HepG2 (cell line): ENCODE data around the gene MRM2. TPM values are rescaled to one million over a fixed set of nuclear protein-coding genes. Genes with fewer than 3 reads are reported as not detected.
A peak's percentile ranks its signal among the peaks of the same experiment; 100 is the strongest.

ENCODE experiments used
- ATAC-seq: fragments of 200-7000 bp; cut with Tn5 transposase; 3 replicates; pipeline ENCODE4 v1.9.1; 2020; ENCODE audit warnings: mild to moderate bottlenecking, moderate library complexity
- BruUV-seq: library from RNA; stranded (reverse); fragments of 400-500 nt; replicated peaks from 2 replicates; lab custom pipeline; 2021; lab: Mats Ljungman, UMichigan
- CTCF ChIA-PET: fragments of 300-600 bp; formaldehyde crosslinking; extraction: SDS; loops from one replicate; lab custom pipeline; 2021; ENCODE audit warnings: low total read pairs, inconsistent platforms, low intra/inter-chr PET ratio; lab: Yijun Ruan, JAX
- POLR2A ChIA-PET: fragments of 350-600 bp; sonication (Branson Sonifier 250); formaldehyde crosslinking; loops from one replicate; lab custom pipeline; 2020; ENCODE audit warnings: antibody characterized with exemption, inconsistent platforms; lab: Yijun Ruan, JAX
- DNase-seq: peaks from one replicate; pipeline ENCODE4 v3.0.0-alpha.2; 2015; ENCODE audit warnings: low spot score
- FAIRE-seq: peaks from 3 replicates; lab custom pipeline; 2011; peaks lifted over from hg19 to GRCh38; lab: Jason Lieb, UNC
- H2AFZ ChIP-seq: one replicate; pipeline ENCODE4 v1.6.1; 2011; ENCODE audit warnings: low read length, inconsistent platforms
- H3K27ac ChIP-seq: fragments of 300-600 bp; 3 replicates; pipeline ENCODE4 v1.8.0; 2011; ENCODE audit warnings: mixed run types, mild to moderate bottlenecking, mixed read lengths, low read length, inconsistent platforms; ENCODE audit not compliant: insufficient read depth; ENCODE audit errors: extremely low read length
- H3K27me3 ChIP-seq, 2 experiments: fragments of 200-600 bp in 1 of 2; 2 replicates in 1 of 2; 3 replicates in 1 of 2; pipeline versions ENCODE4 v1.6.0 to v1.8.0; 2011; ENCODE audit warnings: low read length in 2 of 2, mild to moderate bottlenecking in 2 of 2, moderate library complexity in 2 of 2, inconsistent platforms in 1 of 2; ENCODE audit not compliant: insufficient read depth in 2 of 2, control insufficient read depth in 1 of 2
- H3K36me3 ChIP-seq, 2 experiments: fragments of 200-600 bp in 1 of 2; replicated peaks in 1 of 2; 2 replicates in 1 of 2; 3 replicates in 1 of 2; pipeline versions ENCODE4 v1.5.1 to v1.8.0; 2011; ENCODE audit warnings: low read length in 2 of 2, inconsistent platforms in 1 of 2; ENCODE audit not compliant: insufficient read depth in 2 of 2, control insufficient read depth in 1 of 2
- H3K4me1 ChIP-seq: 2 replicates; pipeline ENCODE4 v1.5.1; 2012; ENCODE audit warnings: low read length, inconsistent platforms; ENCODE audit not compliant: insufficient read depth
- H3K4me2 ChIP-seq: 2 replicates; pipeline ENCODE4 v1.6.0; 2011; ENCODE audit warnings: low read depth, low read length, inconsistent platforms
- H3K4me3 ChIP-seq, 3 experiments: fragments of 200-600 bp in 1 of 3; sonication (generic), shearing (Covaris generic) in 1 of 3; replicated peaks in 1 of 3; 2 replicates each; pipeline ENCODE4 v1.5.1; 2011 to 2016; ENCODE audit warnings: low read length in 3 of 3, inconsistent platforms in 2 of 3, low read depth in 2 of 3, mild to moderate bottlenecking in 2 of 3, control low read depth in 1 of 3, mixed read lengths in 1 of 3; ENCODE audit not compliant: insufficient read depth in 1 of 3
- H3K79me2 ChIP-seq: one replicate; pipeline ENCODE4 v1.6.1; 2011; ENCODE audit warnings: low read length, inconsistent platforms; ENCODE audit not compliant: insufficient read depth
- H3K9ac ChIP-seq: 2 replicates; pipeline ENCODE4 v1.6.0; 2011; ENCODE audit warnings: mild to moderate bottlenecking, low read depth, low read length, inconsistent platforms; ENCODE audit not compliant: insufficient read depth
- H3K9me3 ChIP-seq: 2 replicates; pipeline ENCODE4 v1.5.1; 2012; ENCODE audit warnings: mild to moderate bottlenecking, low read length
- H4K20me1 ChIP-seq: 2 replicates; pipeline ENCODE4 v1.6.0; 2011; ENCODE audit warnings: inconsistent platforms, mild to moderate bottlenecking, low read length, moderate library complexity; ENCODE audit not compliant: insufficient read depth
- FLYWCH1 ChIP-seq: sonication (generic); formaldehyde crosslinking; IDR thresholded peaks from 2 replicates; pipeline ENCODE4 v1.8.1; 2023; ENCODE audit warnings: mild to moderate bottlenecking, missing genetic modification reagents
- JARID2 ChIP-seq: sonication (generic); formaldehyde crosslinking; IDR thresholded peaks from 2 replicates; pipeline ENCODE4 v1.8.1; 2023; ENCODE audit warnings: missing genetic modification reagents, inconsistent platforms; ENCODE audit not compliant: insufficient replicate concordance
- JUNB ChIP-seq: sonication (generic); formaldehyde crosslinking; IDR thresholded peaks from 2 replicates; pipeline ENCODE4 v1.8.0; 2022; ENCODE audit warnings: missing genetic modification reagents, mild to moderate bottlenecking, borderline replicate concordance
- KLF11 ChIP-seq: IDR thresholded peaks from 2 replicates; pipeline ENCODE4 v1.6.1; 2016; ENCODE audit warnings: missing compliant biosample characterization
- NCOA2 ChIP-seq: sonication (generic); formaldehyde crosslinking; IDR thresholded peaks from 2 replicates; pipeline ENCODE4 v1.8.0; 2022; ENCODE audit warnings: inconsistent platforms
- NFATC3 ChIP-seq: sonication (generic); formaldehyde crosslinking; IDR thresholded peaks from 2 replicates; pipeline ENCODE4 v1.5.1; 2020; ENCODE audit warnings: mild to moderate bottlenecking, missing genetic modification reagents
- NPAS2 ChIP-seq: sonication (generic); formaldehyde crosslinking; IDR thresholded peaks from 2 replicates; pipeline ENCODE4 v1.8.0; 2022; ENCODE audit warnings: mild to moderate bottlenecking, missing genetic modification reagents, borderline replicate concordance
- PHF8 ChIP-seq: sonication (generic); formaldehyde crosslinking; IDR thresholded peaks from 2 replicates; pipeline ENCODE4 v1.5.0; 2020; ENCODE audit warnings: missing genetic modification reagents
- SNRNP70 ChIP-seq: fragments of 200-400 bp; formaldehyde crosslinking; IDR thresholded peaks from 2 replicates; pipeline ENCODE4 v1.6.1; 2017; ENCODE audit warnings: mild to moderate bottlenecking, low read depth, low read length, moderate library complexity
- U2AF1 ChIP-seq: fragments of 200-400 bp; formaldehyde crosslinking; optimal IDR thresholded peaks from 2 replicates; pipeline ENCODE3; 2017; ENCODE audit warnings: mild to moderate bottlenecking, low read depth, low read length
- ZFP1 ChIP-seq: IDR thresholded peaks from 2 replicates; pipeline ENCODE4 v1.6.1; 2016
- ZNF101 ChIP-seq: sonication (generic); formaldehyde crosslinking; IDR thresholded peaks from 2 replicates; pipeline ENCODE4 v1.4.0; 2020; ENCODE audit warnings: mild to moderate bottlenecking, low read depth, missing genetic modification reagents, borderline replicate concordance
- ZNF543 ChIP-seq: sonication (generic); formaldehyde crosslinking; IDR thresholded peaks from 2 replicates; pipeline ENCODE4 v1.4.0; 2020; ENCODE audit warnings: mild to moderate bottlenecking, missing genetic modification reagents
- ZNF672 ChIP-seq: sonication (generic); formaldehyde crosslinking; IDR thresholded peaks from 2 replicates; pipeline ENCODE4 v1.8.1; 2022; ENCODE audit warnings: missing genetic modification reagents
- ZNF772 ChIP-seq: sonication (generic); formaldehyde crosslinking; IDR thresholded peaks from 2 replicates; pipeline ENCODE4 v1.5.0; 2020; ENCODE audit warnings: mild to moderate bottlenecking, missing genetic modification reagents
- ZSCAN20 ChIP-seq: sonication (generic); formaldehyde crosslinking; IDR thresholded peaks from 2 replicates; pipeline ENCODE4 v1.4.0; 2020; ENCODE audit warnings: missing genetic modification reagents, mild to moderate bottlenecking, borderline replicate concordance
- ZSCAN25 ChIP-seq: sonication (generic); formaldehyde crosslinking; IDR thresholded peaks from 2 replicates; pipeline ENCODE4 v1.8.0; 2022; ENCODE audit warnings: mild to moderate bottlenecking, missing genetic modification reagents
- WGBS: methylation state at CpG from one replicate; pipeline ENCODE4 v1.1.6; 2017; ENCODE audit warnings: low lambda C conversion rate; 5-methylcytosine and 5-hydroxymethylcytosine counted together
- in situ Hi-C: cut with HindIII; loops from 2 replicates; pipeline ENCODE4 v1.10.0; 2017; ENCODE audit warnings: low pct_unique_long_range_greater_than_20kb; ENCODE audit not compliant: extremely low pct_ligation_motif_present
- intact Hi-C: fragments of 100-400 bp; cut with micrococcal nuclease; formaldehyde crosslinking; loops from one replicate; pipeline ENCODE4 v1.10.0; 2022; ENCODE audit not compliant: unreplicated experiment
- polyA plus RNA-seq, 8 experiments: library from polyadenylated mRNA; depleted of rRNA in 3 of 8; stranded (reverse) in 7 of 8; unstranded in 1 of 8; fragments of >200 nt; fragmentation: Illumina TruSeq in 4 of 8; extraction: Trizol in 4 of 8; gene quantifications; 2 replicates each; pipeline versions ENCODE4 v1.2.1 to v1.2.3, GENCODE V29; 2011 to 2016; ENCODE audit warnings: low read depth in 4 of 8, missing spikeins in 1 of 8, mixed read lengths in 1 of 8; ENCODE audit not compliant: insufficient read depth in 1 of 8
- total RNA-seq, 5 experiments: library from RNA; depleted of rRNA; stranded (reverse); fragments of >200 nt; fragmentation: Illumina TruSeq; extraction: Trizol; gene quantifications; 2 replicates each; pipeline ENCODE4 v1.2.3, GENCODE V29; 2016; ENCODE audit warnings: low read depth in 1 of 5
- TF ChIP-seq, protein P1 (sequence below): sonication (generic); formaldehyde crosslinking; conservative IDR thresholded peaks from 2 replicates; pipeline ENCODE4 v1.8.1; 2023; ENCODE audit warnings: missing genetic modification reagents
- TF ChIP-seq, protein P2 (sequence below): sonication (generic); formaldehyde crosslinking; IDR thresholded peaks from 2 replicates; pipeline ENCODE4 v1.8.0; 2022; ENCODE audit warnings: missing genetic modification reagents, mild to moderate bottlenecking, inconsistent platforms, borderline replicate concordance

The MRM2 gene
- total and polyA plus RNA-seq, 2 of the 13 experiments (the other 11 are each of a cell fraction or from before 2014, with no cell fraction given) = 13.2 to 34.2 TPM

- no peak overlapping the region for H3K4me3 ChIP-seq
- H3K9ac ChIP-seq = no peak overlapping the region
- H3K4me1 ChIP-seq = peaks cover 14% of the 10 kb centered on the region
- no peaks in the 10 kb centered on the region for H3K9me3 ChIP-seq
- no TSS peak for BruUV-seq
- in situ Hi-C loops (no loop called here), intact Hi-C loops (no loop called here)
- DNase-seq (no peak), ATAC-seq (no peak), FAIRE-seq (no peak)
- H3K36me3 ChIP-seq = peaks cover 36 to 89% of the 10 kb centered on the region in 2 experiments
- WGBS = 86% methylated on average over 12 of the region's 13 CpGs
- TF ChIP-seq NCOA2 = no peak
- no peak for TF ChIP-seq JUNB (CRISPR knock-in tag)
- no peak for TF ChIP-seq KLF11 (CRISPR knock-in tag)
- TF ChIP-seq PHF8 = no peak
- no peak for TF ChIP-seq ZNF772 (CRISPR knock-in tag)
- TF ChIP-seq ZSCAN25 (CRISPR knock-in tag) = no peak
- peak; percentile 100 for TF ChIP-seq ZNF543 (CRISPR knock-in tag)
- H3K79me2 ChIP-seq = peaks cover 56% of the 10 kb centered on the region
- H3K4me2 ChIP-seq = no peak overlapping the region
- no peak overlapping the region for H3K27ac ChIP-seq
- H4K20me1 ChIP-seq = peaks cover 3% of the 10 kb centered on the region; the same call in 1 of the 2 replicates
- POLR2A ChIA-PET = no interaction called here
- no peak overlapping the region for H2AFZ ChIP-seq
- CTCF ChIA-PET = no interaction called here
- H3K27me3 ChIP-seq = no peaks in the 10 kb centered on the region
Measured at GRCh38 chr7:2225830-2226229, 16.2 kb downstream of the MRM2 start.

- no peak overlapping the region for H3K9ac ChIP-seq
- peaks cover 9% of the 10 kb centered on the region for H3K4me1 ChIP-seq
- peaks cover 3% of the 10 kb centered on the region; the same call in 1 of the 2 replicates for H4K20me1 ChIP-seq
- H3K27me3 ChIP-seq = no peaks in the 10 kb centered on the region
- ChIA-PET POLR2A (no interaction called here), CTCF (no interaction called here)
- H3K79me2 ChIP-seq = peaks cover 51% of the 10 kb centered on the region
- H3K36me3 ChIP-seq = peaks cover 37 to 89% of the 10 kb centered on the region in 2 experiments
- ATAC-seq (no peak), DNase-seq (no peak), FAIRE-seq (no peak)
- WGBS = 96% methylated on average over 14 of the region's 14 CpGs
- no peak overlapping the region for H3K4me3 ChIP-seq
- no peak overlapping the region for H2AFZ ChIP-seq
- H3K9me3 ChIP-seq = no peaks in the 10 kb centered on the region
- no peak overlapping the region for H3K27ac ChIP-seq
- BruUV-seq = no TSS peak
- no peak overlapping the region for H3K4me2 ChIP-seq
- intact Hi-C loops (no loop called here), in situ Hi-C loops (no loop called here)
- TF ChIP-seq SNRNP70 (no peak), ZNF672 (CRISPR knock-in tag) (no peak), ZFP1 (no peak), FLYWCH1 (CRISPR knock-in tag) (no peak), ZNF101 (no peak), JARID2 (no peak), NFATC3 (no peak), U2AF1 (no peak), ZSCAN20 (CRISPR knock-in tag) (no peak), NPAS2 (CRISPR knock-in tag) (no peak)
- TF ChIP-seq, protein P1, sequence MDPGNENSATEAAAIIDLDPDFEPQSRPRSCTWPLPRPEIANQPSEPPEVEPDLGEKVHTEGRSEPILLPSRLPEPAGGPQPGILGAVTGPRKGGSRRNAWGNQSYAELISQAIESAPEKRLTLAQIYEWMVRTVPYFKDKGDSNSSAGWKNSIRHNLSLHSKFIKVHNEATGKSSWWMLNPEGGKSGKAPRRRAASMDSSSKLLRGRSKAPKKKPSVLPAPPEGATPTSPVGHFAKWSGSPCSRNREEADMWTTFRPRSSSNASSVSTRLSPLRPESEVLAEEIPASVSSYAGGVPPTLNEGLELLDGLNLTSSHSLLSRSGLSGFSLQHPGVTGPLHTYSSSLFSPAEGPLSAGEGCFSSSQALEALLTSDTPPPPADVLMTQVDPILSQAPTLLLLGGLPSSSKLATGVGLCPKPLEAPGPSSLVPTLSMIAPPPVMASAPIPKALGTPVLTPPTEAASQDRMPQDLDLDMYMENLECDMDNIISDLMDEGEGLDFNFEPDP (CRISPR knock-in tag) = no peak
- TF ChIP-seq, protein P2, sequence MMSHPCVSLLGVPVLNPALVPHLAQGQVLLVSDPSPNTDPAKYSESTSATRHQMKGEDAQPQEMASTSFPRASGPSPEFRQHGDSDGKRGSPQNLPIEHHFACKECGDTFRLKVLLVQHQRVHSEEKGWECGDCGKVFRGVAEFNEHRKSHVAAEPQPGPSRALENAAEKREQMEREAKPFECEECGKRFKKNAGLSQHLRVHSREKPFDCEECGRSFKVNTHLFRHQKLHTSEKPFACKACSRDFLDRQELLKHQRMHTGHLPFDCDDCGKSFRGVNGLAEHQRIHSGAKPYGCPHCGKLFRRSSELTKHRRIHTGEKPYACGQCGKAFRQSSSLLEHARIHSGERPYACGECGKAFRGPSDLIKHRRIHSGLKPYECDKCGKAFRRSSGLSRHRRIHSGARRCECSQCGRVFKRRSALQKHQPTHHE (CRISPR knock-in tag) = no peak
Measured at GRCh38 chr7:2225336-2225735, 16.7 kb downstream of the MRM2 start.
